NCI-H128 (cell line): Measurements from ENCODE around the gene LCN10.
"Not testable (repeated sequence)": the region's sequence is repeated elsewhere in the genome, so short reads cannot be mapped to it uniquely, and the experiment has no call there.

ENCODE experiments used
- DNase-seq: peaks from one replicate; lab custom pipeline; 2025; ENCODE audit not compliant: unreplicated experiment; lab: John Stamatoyannopoulos, UW

The LCN10 gene

DNA sequence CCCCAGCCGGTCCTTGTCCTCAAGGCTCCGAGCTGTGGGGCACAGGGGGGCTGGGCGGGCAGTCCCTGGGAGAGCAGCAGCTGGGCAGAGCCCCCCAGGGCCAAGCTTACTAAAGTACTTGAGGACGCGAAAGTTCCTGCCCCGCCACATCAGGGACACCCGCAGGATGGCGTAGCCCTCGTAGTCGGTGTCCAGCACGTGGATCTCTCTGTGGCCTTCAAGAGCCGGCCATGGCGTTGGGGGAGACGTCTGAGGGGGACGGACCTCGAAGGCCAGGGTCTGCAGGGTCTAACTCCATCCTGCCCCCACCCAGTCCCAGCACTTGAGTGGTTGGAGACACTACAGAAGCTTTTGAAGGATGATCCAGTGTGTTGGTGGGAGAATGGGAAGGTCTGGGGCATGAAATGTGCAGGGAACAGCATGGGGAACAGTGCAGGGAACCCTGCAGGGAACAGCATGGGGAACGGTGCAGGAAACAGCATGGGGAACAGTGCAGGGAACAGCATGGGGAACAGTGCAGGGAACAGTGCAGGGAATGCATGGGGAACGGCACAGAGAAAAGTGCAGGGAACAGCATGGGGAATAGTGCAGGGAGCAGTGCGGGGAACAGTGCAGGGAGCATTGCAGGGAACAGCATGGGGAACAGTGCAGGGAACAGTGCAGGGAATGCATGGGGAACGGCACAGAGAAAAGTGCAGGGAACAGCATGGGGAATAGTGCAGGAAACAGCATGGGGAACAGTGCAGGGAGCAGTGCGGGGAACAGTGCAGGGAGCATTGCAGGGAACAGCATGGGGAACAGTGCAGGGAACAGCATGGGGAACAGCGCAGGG, 12.8 kb upstream of the LCN10 start:
- not testable (repeated sequence) for DNase-seq

DNA sequence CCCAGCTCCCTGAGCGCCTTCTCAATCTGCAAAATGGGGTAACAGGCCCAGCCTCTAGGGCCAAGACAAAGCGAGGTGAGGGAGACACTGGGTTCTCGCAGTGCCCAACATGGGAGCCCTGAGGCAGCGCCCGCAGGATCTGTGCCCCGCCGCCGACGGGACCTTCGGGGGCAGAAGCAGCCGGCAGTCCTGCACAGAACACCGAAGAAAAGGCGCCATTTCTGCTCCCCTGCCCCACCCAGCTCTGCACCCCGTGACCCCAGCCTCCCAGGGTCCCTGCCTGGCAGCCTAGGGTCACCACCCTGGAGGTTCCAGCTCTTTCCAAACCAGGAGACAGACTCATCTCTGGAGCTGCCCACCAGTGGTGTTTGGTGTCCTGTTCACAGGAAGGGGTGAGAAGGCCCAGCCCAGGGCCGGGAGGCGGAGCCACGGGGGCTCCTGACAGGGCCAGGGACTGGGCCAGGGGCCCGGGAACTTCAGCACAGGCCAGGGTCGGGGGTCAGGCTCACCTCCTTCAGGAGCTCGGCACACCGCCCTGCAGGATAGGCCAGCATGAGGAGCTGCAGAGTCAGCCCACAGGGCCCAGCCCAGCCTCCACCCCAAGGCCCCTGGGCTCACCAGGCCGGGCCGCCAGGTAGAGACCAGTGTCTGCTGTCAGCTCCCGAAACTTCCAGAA, 12.0 kb upstream of the LCN10 start:
- no peak for DNase-seq

DNA sequence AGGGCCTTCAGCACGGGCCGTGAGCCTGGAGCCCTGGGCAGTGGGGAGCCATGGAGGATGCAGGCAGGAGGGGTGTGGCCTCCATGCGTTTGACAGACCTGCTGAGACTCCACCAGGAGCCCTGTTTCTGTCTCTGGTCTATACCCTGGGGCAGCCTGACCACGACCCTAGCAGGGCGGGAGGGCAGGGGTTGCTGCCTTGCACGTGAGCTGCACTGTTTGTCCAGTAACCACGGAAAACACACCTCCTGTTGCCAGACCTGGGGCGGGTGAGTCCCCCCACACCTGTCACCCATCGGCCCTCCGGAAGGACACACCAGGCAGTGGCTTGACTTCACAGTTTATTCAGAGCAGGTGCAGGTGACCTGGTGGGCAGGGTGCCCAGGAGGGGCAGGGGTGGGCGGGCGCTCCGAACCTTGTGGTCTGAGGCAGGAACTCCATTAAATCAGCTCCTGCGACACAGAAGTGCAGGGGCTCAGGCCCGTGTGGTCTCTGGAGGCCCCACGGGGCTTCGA, 11.4 kb upstream of the LCN10 start:
- no peak for DNase-seq

DNA sequence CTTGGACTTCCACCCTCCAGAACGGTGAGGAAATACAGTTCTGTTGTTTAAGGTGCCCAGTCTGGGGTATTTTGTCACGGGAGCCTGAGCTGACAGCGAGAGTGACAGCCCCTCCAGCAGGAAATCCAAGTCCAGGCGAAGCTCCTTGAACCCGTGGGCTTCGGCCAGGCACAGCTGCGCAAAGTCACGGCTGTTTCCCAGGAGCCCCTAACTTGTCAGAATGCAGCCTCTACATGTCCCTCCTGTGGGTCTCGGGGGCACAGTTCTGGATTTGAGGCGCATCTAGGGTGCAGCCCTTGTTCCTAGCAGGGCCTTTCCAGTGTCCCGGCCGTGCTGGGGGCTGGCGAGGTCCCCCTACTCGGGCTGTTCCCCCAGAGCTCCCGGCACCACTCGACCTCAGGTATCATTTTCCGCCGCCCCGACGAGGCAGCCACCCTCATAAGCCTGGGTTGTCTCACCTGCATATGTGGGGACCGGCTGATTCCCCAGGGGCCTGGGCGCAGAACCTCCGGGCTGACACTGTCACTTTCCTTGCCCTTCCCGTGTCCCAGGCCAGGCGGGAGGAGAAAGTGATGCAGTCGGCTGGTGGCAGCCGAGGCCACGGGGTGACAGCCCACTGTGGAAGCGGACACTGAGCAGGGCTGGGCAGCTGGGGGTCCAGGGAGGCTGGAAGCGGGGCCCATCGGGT, 10.8 kb upstream of the LCN10 start:
- no peak for DNase-seq

DNA sequence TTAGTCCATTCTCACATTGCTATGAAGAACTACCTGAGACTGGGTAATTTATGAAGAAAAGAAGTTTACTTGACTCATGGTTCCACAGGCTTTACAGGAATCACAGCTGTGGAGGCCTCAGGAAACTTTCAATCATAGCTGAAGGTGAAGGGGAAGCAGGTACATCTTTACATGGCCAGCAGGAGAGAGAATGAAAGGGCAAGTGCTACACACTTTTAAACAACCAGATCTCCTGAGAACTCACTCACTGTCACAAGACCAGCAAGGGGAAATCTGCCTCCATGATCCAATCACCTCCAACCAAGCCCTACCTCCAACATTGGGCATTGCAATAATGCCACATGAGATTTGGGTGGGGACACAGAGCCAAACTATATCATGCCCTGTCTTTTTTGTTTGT, 9.1 kb upstream of the LCN10 start:
- DNase-seq, result no peak

DNA sequence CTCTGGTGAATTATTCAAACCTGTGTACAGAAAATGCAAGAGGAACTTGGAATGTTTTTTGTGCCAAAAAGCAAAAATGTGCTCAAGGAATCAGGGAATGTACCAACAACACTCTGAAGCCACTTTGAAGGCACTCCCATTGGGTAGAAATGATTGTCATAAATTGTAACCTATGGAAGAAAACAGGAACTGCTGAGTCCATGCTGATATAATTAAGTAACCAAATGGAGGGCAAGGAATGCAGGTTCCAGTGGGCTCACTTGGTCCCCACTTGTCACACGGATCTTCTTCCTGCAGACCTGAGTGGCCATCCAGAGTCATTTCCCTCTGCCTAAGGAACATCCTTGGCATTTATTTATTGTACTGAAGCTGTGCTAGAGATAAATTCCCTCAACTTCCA, 8.5 kb upstream of the LCN10 start:
- no peak for DNase-seq

DNA sequence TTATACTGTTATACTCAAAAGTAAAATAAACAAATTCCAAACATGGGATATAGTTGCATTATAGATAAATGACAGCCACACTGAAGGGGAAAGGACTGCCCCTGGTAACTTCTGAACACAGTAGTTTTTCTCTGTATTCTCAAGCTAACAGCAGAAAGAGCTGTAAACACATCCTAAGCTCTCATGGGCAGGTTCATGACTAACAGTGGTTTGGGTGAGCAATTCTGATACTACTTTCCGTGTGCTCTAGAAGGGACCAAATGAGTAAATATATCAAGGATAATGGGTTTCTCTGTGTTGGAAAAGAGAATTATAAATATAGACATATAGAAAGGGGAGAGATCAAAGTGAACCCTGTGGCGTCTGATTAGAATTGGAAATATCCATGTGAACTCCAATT, 7.8 kb upstream of the LCN10 start:
- DNase-seq, result no peak

DNA sequence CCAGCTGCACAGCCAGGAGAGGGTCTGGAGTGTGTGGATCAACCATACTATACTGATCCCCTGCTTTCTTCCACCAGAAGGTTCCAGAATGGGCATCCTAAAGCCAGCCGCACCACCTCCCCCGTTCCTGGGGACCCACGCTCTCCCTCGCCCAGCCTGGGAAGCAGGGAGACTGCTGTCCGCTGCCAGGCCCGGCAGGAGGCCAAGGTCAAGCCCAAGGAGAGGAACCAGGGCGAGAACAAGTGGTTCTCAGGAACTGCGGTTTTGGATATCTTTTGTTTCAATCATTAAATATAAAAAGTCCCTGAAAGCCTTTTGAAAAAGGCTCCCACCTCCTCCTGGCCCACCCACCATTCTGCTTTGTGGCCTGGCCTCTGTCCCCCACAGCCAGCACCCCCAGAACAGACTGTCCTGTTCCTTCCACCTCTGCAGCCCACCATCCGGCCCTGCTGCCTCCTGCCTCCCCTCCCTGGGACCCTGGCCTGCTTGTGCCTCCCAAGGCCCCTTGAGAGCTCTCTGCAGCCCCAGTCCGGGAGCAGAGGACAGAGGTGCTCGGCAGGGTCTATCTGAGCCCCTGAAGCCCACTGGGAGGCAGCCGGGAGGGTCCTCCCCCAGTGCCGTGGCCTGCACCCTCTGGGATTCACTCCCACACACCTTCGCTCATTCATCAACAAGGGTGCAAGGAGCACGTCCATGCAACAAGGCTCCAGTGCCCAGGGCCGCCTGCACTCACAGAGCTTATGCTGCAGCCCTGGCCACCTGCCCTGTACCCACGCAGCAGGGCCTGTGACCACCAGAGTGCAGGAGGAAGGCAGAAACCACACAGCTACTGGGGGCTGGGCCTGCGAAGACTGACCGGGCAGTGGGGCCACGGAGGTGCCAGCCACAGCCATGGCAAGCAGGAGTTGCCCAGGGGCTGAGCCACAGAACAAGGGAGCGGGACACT, 6.2 kb upstream of the LCN10 start:
- DNase-seq, result no peak

DNA sequence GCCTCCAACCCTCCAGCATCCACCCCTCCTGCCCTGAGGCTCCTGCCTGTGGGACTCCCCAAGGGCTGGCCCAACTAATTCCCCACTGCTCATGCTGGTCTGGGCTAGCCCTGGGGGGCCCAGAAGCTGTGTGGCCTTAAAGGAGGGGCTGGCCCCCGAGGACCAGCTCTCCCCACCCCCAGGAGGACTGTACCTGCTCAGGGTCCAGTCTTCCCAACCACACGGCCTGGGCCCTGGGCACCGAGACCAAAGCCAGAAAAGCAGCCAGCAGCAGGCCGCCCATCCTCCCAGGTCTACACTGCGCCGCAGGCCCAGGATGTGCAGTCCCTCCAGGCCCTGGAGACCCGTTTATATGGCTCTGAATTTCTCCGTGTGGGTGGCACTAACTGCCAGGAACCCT, 5.5 kb upstream of the LCN10 start, which contains the start of gene LCN6:
Gene LCN6 (minus strand): TSS at position 325 of the 400 bp plus-strand sequence. CDS start 42 bp downstream, at position 283.
- DNase-seq, result no peak

DNA sequence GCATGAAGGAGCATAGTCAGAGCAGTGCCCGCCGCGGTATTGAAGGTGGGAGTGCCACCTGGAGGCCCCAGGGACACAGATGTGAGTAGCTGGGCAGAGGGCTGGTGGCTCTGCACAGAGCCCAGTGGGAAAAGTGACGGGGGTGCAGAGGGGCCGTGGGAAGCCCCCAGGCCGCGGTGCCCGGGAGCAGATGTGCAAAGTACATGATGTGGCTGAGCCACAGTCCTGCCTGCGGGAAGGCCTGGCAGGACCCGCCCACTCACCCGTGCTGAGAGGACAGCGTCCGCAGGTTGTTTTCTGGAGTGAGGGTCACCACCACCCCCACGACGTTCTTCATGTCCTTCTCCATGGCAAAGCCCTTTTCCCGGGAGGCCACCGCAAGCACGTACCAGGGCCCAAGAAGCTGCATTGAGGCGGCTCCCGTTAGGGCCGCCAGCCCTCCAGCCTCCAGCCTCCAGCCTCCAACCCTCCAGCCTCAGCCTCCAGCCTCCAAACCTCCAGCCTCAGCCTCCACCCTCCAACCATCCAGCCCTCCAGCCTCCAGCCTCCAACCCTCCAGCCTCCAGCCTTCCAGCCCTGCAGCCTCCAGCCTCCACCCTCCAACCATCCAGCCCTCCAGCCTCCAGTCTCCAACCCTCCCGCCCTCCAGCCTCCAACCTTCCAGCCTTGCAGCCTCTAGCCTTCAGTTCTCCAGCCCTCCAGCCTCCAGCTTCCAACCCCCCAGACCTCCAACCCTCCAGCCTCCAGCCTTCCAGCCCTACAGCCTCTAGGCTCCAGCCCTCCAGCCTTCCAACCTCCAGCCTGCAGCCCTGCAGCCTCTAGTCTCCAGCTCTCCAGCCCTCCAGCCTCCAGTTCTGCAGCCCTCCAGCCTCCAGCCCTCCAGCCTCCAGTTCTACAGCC, 4.7 kb upstream of the LCN10 start:
- DNase-seq, result no peak

DNA sequence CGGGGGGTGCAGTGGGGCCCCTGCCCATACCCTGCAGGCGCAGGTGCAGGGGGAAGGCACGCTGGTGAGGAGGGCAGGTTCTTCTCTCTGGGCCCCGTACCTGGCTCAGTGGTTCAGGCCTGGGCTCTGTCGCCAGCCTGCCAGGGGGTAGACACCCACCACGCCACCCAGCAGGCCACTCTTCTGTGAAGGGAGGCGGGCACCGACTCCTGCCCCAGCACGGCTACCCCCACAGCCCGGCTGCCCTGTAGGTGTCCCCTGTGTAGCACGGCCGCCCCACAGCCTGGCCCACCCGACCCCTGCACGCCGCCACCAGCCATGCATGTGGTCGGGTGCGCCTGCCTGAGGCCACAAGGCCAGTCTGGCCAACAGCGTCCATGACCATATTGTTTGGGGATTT, 3.9 kb upstream of the LCN10 start:
- DNase-seq, result no peak

DNA sequence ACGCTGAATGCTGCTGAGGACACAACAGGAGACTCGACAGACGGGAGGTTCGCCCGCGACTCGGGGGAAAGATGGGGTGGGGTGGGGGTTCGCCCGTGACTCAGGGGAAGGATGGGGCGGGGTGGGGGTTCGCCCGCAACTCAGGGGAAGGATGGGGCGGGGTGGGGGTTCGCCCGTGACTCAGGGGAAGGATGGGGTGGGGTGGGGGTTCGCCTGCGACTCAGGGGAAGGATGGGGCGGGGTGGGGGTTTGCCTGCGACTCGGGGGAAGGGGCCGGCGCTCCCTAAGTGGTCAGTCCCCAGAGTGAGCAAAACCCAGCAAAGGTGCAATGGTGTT, 3.4 kb upstream of the LCN10 start:
- no peak for DNase-seq

DNA sequence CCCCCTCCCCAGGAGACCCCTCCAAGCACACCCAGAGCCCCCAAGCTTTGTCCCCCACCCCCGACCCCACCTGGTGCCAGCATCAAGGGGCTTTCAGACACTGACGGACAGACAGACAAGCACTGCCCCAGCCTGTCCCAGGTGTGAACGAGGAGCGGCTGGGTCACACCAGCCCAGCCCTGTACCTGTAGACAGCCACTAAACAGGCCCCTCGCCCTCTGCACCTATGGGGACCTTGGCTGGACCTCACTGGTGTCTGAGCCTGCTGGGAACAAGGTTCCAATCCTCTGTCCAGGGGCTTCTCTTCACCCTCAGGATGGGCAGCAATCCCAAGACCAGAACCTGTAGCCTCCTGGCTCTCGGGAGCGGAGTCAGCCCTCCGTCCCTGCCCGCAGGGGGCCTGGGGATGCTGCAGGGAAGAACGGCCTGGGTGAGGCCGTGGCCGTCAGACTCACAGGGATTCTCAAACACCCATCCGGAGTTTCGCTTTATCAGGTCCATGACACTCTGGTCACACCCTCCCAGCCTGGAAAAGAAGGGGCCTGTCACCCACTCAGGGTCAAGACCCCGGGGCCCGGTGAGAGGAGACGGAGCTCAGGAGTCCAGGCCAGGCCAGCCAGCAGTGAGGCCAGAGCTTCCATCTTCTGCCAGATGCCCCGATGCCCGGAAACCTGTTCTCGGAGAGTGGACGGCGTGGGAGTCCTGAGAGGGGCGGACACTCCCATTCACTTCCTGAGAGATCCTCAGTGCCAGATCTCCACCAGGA, 2.8 kb upstream of the LCN10 start:
- no peak for DNase-seq

DNA sequence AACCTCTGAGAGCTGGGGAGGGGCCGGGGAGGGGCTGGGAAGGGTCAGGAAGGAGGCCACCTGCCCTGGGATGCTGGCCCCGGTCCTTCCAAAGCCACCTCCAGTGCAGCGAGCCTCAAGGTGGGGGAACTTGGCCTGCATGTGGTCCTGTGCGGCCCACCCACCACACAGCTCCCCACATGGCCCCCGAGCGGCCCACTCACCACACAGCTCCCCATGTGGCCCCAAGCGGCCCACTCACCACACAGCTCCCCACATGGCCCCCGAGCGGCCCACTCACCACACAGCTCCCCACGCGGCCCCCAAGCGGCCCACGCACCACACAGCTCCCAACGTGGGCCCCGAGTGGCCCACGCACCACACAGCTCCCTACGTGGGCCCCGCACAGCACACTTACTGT, 2.0 kb upstream of the LCN10 start:
- no peak for DNase-seq

DNA sequence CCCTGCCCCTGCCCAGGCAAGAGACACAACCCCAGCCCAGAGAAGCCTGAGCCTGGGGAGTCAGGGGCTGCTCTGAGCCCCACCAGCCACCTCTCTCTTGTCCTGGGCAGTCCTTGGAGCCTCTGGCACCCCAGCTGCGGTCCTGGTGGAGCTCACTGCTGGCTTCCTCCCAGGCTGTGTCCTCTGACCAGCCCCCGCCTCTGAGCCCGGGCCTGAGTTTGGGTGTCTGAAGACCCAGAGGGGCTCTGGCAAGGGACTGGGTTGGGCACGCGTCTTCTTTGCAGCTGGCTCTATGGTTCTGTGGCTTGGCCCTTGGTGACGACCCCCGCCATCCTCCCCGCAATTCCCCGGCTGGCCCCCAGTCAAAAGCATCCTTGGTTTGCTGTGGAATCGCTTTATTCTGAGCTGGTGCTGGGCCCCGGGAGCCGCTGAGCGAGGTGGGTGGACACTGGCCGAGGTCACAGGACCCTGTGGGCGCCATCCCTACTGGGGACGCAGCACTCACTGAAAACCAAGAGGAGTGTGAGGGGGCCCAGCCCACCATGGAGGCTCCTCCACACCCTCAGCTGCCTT, 985 bp upstream of the LCN10 start:
- DNase-seq, result no peak

DNA sequence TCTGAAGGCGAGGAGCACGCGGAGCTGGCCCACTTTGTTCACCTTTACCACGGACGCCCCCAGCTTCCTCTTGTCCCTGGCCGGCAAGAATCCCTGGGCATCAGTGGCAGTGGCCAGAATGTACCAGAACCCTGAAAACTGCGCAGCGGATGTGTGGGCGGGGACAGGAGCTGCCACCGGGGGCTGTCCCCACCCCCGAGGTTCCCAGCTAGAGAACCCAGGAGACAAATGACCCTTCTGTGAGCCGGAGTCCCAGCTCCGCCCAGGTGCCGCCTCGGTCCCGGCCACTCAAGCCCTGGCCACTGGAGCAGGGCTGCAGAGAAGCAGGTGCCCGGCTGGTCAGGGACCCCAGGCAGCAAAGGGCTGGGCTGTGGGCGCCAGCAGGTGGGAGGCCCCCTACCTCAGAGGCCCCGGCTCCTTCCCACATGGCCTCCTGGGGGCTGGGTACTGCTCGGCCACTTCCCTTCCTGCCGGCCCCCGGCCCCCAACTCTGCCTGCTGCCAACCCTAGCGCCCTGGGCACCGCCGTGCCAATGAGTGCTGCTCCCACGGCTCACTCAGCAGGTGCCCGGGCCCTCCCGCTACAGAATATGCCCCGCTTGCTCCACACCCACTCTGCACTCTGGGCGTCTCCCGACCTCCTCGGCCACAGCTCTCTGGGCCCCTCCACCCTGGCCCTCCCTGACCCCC, 713 bp downstream of the LCN10 start:
- no peak for DNase-seq

DNA sequence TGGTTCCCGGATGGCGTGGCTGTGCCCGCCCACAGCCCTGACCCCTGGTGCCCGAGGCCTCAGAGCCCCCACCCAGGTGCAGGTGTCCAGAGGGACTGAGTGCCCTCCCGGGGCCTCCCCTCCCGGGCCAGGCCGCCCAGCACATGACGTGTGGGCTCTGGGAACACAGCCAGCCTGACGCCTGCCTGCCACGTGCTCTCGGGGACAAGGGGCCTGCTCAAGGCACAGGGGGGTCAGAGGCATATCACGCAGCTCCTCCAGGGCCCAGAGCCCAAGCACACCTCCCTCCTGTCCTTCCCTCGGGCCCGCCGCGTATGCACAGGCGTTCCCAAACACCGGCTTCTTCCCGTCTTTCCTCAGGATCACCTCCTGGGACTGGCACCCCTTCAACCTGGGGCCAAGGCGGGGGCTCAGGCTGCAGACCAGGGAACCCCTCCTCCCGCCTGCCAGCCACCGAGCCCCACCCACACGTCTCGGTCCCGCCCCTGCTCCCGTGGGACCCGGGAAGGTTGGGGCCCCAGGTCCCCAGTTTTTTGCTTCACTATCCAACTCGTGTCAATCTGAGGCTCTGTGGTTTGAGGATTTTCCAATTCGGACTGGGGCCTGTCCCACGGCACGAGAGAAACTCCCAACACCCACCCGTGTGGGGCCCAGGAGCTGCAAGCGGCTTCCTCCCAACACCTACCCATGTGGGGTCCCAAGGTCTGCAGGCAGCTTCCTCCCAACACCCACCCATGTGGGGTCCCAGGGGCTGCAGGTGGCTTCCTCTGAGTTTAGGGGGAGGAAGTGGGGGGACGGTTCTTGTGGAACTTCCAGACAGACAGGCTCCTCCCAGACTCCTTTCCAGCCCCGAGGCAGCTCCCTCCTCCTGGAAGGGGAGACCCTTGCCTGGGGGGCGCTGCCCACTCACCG, 1.5 kb downstream of the LCN10 start:
- DNase-seq, result no peak
